A673 (cell line): ENCODE measurements around the gene SH3RF1. TPM values are rescaled to one million over a fixed set of nuclear protein-coding genes. Genes with fewer than 3 reads are reported as not detected.

Experiments used
- BruUV-seq: library from RNA; stranded (reverse); fragments of 400-500 nt; replicated peaks from 2 replicates; lab custom pipeline; 2021; lab: Mats Ljungman, UMichigan
- CTCF ChIA-PET: fragments of 300-600 bp; sonication (Branson Sonifier 250); formaldehyde crosslinking; loops from one replicate; lab custom pipeline; 2022; ENCODE audit warnings: antibody characterized with exemption; lab: Charles Lee
- POLR2A ChIA-PET: fragments of 300-600 bp; sonication (Branson Sonifier 250); formaldehyde crosslinking; loops from one replicate; lab custom pipeline; 2022; ENCODE audit warnings: antibody characterized with exemption; ENCODE audit not compliant: low non-redundant PET; lab: Charles Lee
- DNase-seq: peaks from one replicate; pipeline ENCODE4 v3.0.0-alpha.2; 2015; ENCODE audit warnings: low spot score
- H3K27ac ChIP-seq: fragments of 200-600 bp; sonication (generic); 2 replicates; pipeline ENCODE4 v1.5.1; 2016; ENCODE audit warnings: mixed run types, low read depth, mild to moderate bottlenecking, mixed read lengths, antibody characterized with exemption, low read length; ENCODE audit not compliant: poor library complexity, severe bottlenecking
- H3K27me3 ChIP-seq: fragments of 200-600 bp; sonication (generic); replicated peaks from 2 replicates; pipeline ENCODE4 v1.6.1; 2017; ENCODE audit warnings: mixed run types, low read depth, mild to moderate bottlenecking, mixed read lengths, antibody characterized with exemption, low read length; ENCODE audit not compliant: insufficient read depth, poor library complexity
- H3K36me3 ChIP-seq: fragments of 200-600 bp; sonication (generic); 2 replicates; pipeline ENCODE4 v1.6.1; 2016; ENCODE audit warnings: mixed run types, mild to moderate bottlenecking, mixed read lengths, antibody characterized with exemption, low read length; ENCODE audit not compliant: insufficient read depth, poor library complexity, severe bottlenecking
- H3K4me1 ChIP-seq: fragments of 200-600 bp; sonication (generic); 2 replicates; pipeline ENCODE4 v1.6.1; 2017; ENCODE audit warnings: mixed run types, mild to moderate bottlenecking, mixed read lengths, antibody characterized with exemption, low read length; ENCODE audit not compliant: insufficient read depth, poor library complexity, severe bottlenecking
- H3K4me3 ChIP-seq: fragments of 200-600 bp; sonication (generic); 2 replicates; pipeline ENCODE4 v1.5.1; 2016; ENCODE audit warnings: low read depth, mixed run types, mild to moderate bottlenecking, mixed read lengths, low read length; ENCODE audit not compliant: poor library complexity, severe bottlenecking
- H3K9me3 ChIP-seq: fragments of 200-600 bp; sonication (generic); 2 replicates; pipeline ENCODE4 v1.6.1; 2016; ENCODE audit warnings: mixed run types, low read depth, mild to moderate bottlenecking, mixed read lengths, antibody characterized with exemption, low read length; ENCODE audit not compliant: poor library complexity, severe bottlenecking
- EZH2 ChIP-seq: fragments of 200-600 bp; sonication (generic); IDR thresholded peaks from 2 replicates; pipeline ENCODE4 v1.6.1; 2017; ENCODE audit warnings: borderline replicate concordance, low read depth, mild to moderate bottlenecking, mixed read lengths, antibody characterized with exemption, low read length; ENCODE audit not compliant: poor library complexity, severe bottlenecking
- intact Hi-C: fragments of 100-400 bp; cut with micrococcal nuclease; formaldehyde crosslinking; loops from one replicate; pipeline ENCODE4 v1.10.0; 2022; ENCODE audit not compliant: unreplicated experiment
- total RNA-seq: library from RNA; stranded (reverse); gene quantifications from 2 replicates; pipeline ENCODE4 v1.2.3, GENCODE V29; 2021
- TF ChIP-seq, protein P1 (sequence below): fragments of 300-800, 200-600 bp; sonication (generic); conservative IDR thresholded peaks from 2 replicates; pipeline ENCODE4 v1.5.1; 2017; ENCODE audit warnings: low read depth, mild to moderate bottlenecking, antibody characterized with exemption, low read length, moderate library complexity, mixed read lengths

Gene SH3RF1
- total RNA-seq, 1 experiment from 2014 or later = 15.3 TPM

GRCh38 chr4:169249214-169249973 is 21.4 kb downstream of the SH3RF1 start:
- peaks cover 51% of the 10 kb centered on the region for H3K4me1 ChIP-seq
- intact Hi-C loops = no loop called here
- no peak overlapping the region for H3K4me3 ChIP-seq
- DNase-seq = no peak
- BruUV-seq = no TSS peak
- H3K27me3 ChIP-seq = no peaks in the 10 kb centered on the region
- H3K27ac ChIP-seq = no peak overlapping the region
- POLR2A ChIA-PET = no interaction called here
- no peaks in the 10 kb centered on the region for H3K36me3 ChIP-seq
- TF ChIP-seq EZH2 = no peak
- TF ChIP-seq, protein P1, sequence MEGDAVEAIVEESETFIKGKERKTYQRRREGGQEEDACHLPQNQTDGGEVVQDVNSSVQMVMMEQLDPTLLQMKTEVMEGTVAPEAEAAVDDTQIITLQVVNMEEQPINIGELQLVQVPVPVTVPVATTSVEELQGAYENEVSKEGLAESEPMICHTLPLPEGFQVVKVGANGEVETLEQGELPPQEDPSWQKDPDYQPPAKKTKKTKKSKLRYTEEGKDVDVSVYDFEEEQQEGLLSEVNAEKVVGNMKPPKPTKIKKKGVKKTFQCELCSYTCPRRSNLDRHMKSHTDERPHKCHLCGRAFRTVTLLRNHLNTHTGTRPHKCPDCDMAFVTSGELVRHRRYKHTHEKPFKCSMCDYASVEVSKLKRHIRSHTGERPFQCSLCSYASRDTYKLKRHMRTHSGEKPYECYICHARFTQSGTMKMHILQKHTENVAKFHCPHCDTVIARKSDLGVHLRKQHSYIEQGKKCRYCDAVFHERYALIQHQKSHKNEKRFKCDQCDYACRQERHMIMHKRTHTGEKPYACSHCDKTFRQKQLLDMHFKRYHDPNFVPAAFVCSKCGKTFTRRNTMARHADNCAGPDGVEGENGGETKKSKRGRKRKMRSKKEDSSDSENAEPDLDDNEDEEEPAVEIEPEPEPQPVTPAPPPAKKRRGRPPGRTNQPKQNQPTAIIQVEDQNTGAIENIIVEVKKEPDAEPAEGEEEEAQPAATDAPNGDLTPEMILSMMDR = no peak
- CTCF ChIA-PET = no interaction called here
- no peaks in the 10 kb centered on the region for H3K9me3 ChIP-seq

DNA sequence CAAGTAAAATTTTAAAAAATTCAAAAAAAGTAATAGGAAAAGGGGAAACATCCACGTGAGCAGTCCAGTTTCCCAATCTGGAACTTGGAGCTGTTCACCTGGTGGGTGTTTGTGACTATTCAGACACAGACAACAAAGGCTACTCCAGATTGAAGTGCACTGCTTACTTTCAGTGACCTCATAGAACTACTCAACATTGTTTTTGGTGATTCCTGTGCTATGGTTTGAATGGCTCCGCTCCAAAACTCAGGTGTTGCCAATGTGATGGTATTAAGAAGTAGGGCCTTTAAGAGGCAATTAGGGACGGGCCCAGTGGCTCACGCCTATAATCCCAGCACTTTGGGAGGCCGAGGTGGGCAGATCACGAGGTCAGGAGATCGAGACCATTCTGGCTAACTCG is 22.1 kb downstream of the SH3RF1 start:
- Histone ChIP-seq H3K4me3 (no peak overlapping the region), H3K27ac (no peak overlapping the region), H3K36me3 (no peaks in the 10 kb centered on the region), H3K9me3 (no peaks in the 10 kb centered on the region), H3K4me1 (peaks cover 51% of the 10 kb centered on the region), H3K27me3 (no peaks in the 10 kb centered on the region)
- TF ChIP-seq, protein P1 = no peak
- no peak for TF ChIP-seq EZH2
- CTCF ChIA-PET = no interaction called here
- intact Hi-C loops = no loop called here
- no peak for DNase-seq
- POLR2A ChIA-PET = no interaction called here
- no TSS peak for BruUV-seq

DNA sequence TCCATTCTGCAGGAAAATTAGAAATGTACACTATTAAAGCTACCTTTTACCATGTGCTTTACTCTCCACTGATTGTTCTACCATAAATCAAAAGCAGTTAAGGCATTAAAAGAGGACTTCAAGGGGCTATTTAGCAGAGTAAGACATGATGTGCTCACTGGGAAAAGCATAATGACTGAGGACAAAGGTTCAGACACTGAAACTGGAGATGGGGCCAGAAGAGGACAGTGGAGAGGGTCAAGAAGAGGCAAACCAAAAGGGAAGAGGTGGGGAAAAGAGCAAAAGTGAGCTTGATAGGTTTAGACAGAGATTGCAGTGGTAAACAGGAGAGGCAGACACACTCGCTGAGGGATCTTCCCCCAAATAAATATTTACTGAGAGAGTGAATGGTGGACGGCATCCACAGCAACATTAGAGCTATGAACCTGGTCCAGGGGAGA is 23.8 kb downstream of the SH3RF1 start:
- TF ChIP-seq EZH2 = no peak
- TF ChIP-seq, protein P1 = no peak
- Histone ChIP-seq H3K4me3 (no peak overlapping the region), H3K9me3 (no peaks in the 10 kb centered on the region), H3K27ac (no peak overlapping the region), H3K4me1 (peaks cover 35% of the 10 kb centered on the region), H3K36me3 (no peaks in the 10 kb centered on the region), H3K27me3 (no peaks in the 10 kb centered on the region)
- no peak for DNase-seq
- intact Hi-C loops = no loop called here
- ChIA-PET POLR2A (no interaction called here), CTCF (interaction anchor here (0.6 kb wide), 1 partner anchor 364 kb away, joined by 3 read pairs; no protein-coding TSS in a partner anchor)
- BruUV-seq = no TSS peak
